DND-41 (cell line): ENCODE results near the gene MICAL2.

ENCODE experiments used
- CTCF ChIP-seq: IDR thresholded peaks from 2 replicates; pipeline ENCODE4 v1.5.1; 2012; ENCODE audit warnings: borderline replicate concordance, low read length, moderate library complexity, mild to moderate bottlenecking; ENCODE audit not compliant: poor library complexity, severe bottlenecking; ENCODE audit errors: extremely low read depth
- EZH2 ChIP-seq: IDR thresholded peaks from 3 replicates; pipeline ENCODE4 v1.6.1; 2012; ENCODE audit warnings: borderline replicate concordance, low read depth, mild to moderate bottlenecking, moderate library complexity, low read length, inconsistent platforms; ENCODE audit not compliant: severe bottlenecking

- TF ChIP-seq CTCF = no peak
- no peak for TF ChIP-seq EZH2
These were observed 126.3 kb downstream of the MICAL2 start for GRCh38 chr11:12236744-12237101.
